GM18870 (cell line): ENCODE data around the gene KRT74.
"Not testable (repeated sequence)": the region's sequence is repeated elsewhere in the genome, so short reads cannot be mapped to it uniquely, and the experiment has no call there.

Experiments
- ATAC-seq: cut with Tn5 transposase; IDR thresholded peaks from one replicate; pipeline ENCODE4 v1.9.1; 2021; ENCODE audit warnings: moderate library complexity; ENCODE audit not compliant: unreplicated experiment

The KRT74 gene

DNA sequence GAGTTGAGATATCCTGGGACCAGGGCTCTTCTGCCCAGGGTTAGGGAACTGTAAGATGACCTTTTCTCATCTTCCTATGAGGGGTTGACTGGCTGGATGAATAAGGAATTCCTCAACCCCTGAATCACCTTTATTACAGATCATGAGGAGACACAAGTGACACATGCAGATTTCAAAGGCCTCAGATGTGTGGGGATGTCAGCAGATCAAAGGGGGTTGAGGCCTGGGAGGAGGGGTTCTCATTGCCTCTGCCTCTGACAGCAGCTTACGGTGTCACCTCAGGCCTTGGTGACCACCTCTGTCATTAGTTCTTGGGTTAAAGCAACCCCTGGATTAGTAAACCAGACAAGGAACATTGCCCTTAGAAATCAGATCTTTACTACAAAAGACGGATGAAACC is 29.7 kb upstream of the KRT74 start:
- ATAC-seq: no peak

DNA sequence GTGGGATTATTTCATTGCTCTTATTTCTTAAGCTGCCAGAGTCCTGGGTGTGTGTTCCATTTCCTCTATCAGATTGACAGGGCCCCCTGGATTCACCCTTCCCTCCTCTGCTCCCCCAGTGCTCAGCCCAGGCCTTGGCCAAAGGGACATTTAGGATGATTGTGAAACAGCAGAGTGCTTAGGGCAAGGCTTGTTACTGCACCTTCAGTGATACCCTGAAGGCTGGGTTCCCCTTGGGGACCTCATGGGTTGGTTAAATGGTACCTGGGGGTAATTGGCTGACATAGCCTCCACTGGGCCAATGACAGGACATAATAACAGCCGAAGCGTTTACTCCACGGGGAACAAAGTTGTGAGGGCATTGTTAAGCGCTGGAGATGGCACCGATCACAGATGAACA is 28.9 kb upstream of the KRT74 start:
- no peak for ATAC-seq

DNA sequence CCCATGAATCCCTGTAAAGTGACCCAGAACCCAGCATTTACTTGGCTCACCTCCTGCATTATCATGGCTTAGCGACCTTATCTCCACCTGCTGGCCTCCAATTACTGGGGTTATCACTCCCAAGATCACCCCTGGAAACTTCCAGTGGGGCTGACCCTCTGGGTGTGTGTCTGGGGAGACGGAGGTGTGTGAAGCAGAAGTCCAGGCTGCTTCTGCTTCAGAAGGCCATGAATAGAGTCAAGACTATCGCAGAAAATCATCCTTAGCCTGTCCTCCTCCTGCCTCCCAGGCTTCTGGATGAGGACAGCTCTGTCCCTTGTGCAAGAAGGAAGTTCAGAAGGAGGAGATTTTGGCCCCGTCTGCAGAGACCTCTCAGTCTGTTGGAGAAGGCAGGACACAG is 28.0 kb upstream of the KRT74 start:
- no peak for ATAC-seq

DNA sequence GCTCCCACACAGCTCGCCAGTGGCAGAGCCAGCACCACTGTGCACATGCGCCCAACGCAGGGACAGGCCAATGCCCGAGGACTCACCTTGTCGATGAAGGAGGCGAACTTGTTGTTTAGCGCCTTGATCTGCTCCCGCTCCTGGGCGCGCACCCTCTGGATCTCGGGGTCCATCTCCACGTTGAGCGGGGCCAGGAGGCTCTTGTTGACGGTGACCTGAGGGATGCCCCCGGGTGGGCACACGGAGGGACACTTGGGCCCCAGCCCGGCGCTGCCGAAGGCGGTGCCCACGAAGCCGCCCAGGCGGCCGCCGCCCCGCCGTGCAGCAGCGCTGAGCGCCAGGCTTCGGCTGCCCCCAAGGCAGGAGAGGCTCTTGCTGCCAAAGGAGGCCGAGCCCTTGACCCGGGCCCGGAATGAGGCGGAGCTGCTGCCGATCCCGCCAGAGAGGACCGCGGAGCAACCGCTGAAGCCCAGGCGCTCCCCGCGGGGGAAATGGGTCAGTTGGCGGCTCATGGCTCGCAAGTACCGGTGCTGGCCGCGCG is 27.4 kb upstream of the KRT74 start, which contains the start of gene KRT72:
KRT72 (minus strand) TSS at position 523 of the 541 bp plus-strand sequence; CDS start at position 512, 11 bp downstream.
- no peak for ATAC-seq

DNA sequence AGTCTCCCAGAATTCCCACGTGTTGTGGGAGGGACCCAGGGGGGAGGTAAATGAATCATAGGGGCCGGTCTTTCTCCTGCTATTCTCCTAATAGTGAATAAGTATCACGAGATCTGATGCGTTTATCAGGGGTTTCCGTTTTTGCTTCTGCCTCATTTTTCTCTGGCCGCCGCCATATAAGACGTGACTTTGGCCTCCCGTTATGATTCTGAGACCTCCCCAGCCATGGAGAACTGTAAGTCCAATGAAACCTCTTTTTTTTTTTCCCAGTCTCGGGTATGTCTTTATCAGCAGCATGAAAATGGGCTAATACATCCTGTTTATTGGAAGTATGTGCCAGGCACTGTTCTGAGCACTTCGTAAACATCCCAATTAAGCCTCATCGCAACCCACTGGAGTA is 26.8 kb upstream of the KRT74 start:
- ATAC-seq: no peak

DNA sequence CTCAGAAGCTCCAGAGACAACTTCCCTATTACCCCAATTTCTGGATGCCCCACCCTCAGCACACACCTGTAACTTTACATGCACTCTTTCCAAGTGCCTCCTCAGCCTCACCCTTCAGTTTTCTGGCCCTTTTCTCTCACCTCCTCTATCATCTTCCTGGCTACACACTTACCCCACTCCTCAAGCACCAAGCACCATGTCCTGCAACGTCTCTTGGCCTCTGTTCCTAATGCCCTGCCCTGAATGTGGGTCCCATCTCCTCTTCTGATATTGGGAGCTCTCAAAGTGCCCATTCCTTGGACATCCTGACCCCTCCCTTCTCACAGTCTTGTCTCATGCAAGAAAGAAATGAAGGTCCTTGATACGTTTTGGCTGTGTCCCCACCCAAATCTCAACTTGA is 26.4 kb upstream of the KRT74 start:
- ATAC-seq: no peak

DNA sequence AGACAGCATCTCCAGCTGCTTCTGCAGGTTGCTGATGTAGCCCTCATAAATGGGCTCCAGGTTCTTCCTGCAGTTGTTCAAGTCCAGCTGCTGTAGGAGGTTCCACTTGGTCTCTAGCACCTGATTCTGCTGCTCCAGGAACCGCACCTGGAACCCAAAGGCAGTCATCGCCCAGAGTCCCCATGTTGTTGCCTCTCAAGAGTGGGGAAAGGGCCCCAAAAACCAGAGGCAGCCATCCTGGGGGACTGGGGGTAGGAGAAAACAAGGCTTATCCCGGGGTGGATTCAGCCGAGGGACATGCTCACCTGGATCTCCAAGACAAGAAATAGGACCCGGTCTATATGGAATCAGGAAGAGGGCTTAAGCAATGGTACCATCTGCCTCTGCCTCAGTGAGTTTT is 25.3 kb upstream of the KRT74 start:
- no peak for ATAC-seq

DNA sequence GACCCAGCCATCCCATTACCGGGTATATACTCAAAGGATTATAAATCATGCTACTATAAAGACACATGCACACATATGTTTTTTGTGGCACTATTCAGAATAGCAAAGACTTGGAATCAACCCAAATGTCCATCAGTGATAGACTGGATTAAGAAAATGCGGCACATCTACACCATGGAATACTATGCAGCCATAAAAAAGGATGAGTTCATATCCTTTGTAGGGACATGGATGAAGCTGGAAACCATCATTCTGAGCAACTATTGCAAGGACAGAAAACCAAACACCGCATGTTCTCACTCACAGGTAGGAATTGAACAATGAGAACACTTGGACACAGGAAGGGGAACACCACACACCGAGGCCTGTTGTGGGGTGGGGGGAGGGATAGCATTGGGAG is 20.6 kb upstream of the KRT74 start:
- ATAC-seq: not testable (repeated sequence)

DNA sequence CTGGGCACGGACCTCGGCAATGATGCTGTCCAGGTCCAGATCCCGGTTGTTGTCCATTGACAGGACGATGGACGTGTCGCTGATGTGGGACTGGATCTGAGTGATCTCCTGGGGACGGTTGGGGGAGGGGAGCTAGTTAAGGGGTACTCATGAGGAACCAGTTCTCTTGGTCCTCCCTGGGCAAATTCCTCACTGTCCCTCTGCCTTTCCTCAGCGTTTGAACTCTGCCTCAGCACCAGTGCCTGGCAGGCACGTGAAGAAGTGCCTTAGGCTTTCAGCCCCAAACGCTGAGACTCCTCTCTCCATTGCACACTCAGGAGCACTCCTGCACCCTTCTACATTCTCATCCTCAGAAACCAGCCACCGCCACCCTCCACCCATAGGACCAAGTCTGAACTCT is 17.9 kb upstream of the KRT74 start:
- ATAC-seq: no peak

DNA sequence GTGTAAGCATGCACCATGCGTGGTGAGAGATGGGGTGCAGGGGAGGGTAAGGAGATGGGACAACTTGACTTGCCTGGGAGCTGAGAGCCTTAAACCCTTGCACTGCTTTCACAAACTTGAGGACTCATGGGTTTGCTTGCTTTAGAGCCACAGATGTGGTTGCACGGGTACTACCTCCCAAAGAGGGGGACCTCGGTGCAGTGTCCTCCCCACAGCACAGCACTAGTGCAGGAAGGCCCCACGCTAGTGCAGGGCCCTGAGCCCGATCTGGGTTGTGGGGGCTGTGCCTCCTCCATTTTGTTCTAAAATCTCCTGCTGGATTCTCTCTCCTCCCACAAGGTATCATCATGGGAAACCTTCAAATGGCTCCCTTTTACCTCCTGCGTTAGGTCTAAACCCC is 16.4 kb upstream of the KRT74 start:
- no peak for ATAC-seq

DNA sequence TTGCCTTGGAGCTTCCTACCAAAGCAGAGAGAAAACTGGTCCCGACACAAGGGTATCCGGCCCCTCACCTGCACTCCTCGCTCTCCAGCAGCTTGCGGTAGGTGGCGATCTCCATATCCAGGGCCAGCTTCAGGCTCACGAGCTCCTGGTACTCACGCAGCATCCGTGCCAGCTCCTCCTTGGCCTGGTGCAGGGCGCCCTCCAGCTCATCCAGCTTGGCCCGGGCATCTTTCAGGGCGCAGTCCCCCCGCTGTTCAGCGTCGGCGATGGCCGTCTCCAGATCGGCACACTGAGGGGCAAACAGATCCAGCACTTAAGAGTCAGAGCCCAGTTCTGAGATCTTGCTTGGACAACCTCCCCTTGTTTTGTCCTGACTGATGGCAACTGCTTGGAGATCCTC is 13.9 kb upstream of the KRT74 start:
- no peak for ATAC-seq

DNA sequence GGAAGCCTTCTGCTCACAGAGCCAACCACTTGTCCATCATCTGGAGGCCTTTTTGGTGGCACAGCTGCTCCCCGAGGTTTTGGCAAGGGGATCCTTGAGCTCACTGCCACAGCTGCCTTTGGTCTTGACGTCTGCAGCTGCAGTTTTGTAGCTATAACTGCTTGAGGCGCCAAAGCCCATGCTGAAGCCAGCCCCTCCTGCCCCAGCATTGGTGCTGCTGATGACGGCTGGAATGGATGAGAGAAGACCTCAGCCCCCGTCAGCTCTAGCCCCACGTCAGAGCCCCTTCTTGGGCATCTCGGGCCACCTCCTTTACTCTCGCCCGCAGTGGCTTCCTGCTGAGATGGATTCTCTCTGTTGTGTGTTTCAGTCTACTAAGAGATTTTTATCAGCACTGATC is 12.3 kb upstream of the KRT74 start:
- ATAC-seq: no peak

DNA sequence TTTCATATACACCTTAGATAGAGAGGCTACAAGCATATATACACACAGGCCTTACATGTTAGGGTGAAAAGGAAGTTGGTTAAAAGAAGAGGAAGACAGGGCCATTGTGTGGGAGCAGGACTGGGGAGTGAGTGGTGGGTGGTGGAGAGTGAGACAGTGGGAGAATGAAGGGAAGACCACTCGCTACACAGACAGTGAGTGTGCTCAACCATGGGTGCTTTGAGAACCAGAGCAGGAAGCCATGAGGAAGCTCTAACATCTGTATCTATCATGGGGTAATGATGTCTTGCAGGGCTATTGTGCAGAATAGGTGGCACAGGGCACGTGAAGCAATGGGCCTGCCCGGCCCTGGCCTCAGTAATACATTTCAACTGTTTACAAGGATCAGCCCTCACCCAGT is 11.4 kb upstream of the KRT74 start:
- no peak for ATAC-seq

DNA sequence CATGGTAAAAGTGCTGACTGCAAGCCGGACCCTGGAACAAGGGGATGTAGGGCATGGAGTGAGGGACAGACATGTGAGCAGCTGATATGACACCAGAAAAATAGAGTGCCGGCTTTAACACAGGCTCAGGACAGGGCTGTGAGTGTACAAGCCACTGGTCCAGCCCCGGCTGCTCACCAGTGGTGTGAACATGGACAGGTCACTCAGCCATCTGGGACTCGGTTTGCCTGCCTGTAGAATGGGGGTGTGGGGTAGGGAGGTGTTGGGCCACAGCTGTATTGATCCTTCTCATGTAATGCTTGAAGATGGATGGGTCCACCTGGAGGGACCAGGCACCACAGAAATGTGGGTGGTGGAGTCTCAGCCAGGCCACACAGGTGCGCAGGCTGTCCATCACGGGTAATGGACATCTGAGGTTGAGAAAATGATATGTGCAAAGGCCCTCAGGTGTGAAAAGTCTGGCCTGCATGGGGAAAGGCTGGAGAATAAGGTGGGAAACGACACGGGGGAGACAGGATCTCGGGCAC is 10.6 kb upstream of the KRT74 start:
- ATAC-seq: no peak

DNA sequence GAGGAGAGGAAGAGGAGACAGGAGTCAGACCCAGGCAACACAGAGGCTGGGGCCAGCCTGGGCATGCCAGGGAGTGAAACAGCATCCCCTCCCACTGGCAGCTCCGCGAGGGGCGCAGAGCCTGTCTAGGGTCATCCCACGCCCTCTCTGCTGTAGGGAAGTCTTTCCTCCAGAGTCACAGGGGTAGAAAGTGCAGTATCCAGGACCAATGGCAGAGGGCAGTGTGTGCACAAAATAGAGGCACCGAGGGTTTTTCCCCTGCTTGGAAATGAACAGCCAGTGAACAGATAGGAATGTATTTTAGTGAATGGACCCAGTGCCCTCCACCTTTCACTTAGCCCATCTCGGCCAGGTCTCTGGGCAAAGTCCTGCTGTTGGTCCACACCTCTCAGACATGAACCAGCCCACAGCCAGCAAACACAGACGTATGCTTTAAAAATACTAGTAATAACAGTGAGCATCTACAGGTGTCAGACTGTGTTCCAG is 9.4 kb upstream of the KRT74 start:
- ATAC-seq: no peak

DNA sequence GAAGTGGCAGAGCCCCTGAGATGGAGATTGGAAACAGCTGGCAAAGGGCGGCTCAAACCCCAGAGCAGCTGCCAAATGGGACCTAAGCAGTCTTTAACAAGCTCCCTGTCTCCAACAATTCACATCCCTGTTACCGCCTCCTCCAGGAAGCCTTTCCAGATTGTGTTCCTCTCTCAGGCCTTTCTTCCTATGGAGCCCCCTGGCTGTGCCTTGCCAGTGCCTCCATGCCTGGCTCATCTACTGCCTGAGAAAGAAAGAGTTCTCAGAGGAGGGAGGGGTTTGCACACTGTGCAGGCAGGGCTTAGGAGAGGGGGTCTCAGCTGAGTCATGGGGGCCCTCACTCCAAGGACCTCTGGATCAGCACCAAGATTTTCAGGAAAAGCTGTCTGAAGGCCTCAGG is 8.8 kb upstream of the KRT74 start:
- no peak for ATAC-seq

DNA sequence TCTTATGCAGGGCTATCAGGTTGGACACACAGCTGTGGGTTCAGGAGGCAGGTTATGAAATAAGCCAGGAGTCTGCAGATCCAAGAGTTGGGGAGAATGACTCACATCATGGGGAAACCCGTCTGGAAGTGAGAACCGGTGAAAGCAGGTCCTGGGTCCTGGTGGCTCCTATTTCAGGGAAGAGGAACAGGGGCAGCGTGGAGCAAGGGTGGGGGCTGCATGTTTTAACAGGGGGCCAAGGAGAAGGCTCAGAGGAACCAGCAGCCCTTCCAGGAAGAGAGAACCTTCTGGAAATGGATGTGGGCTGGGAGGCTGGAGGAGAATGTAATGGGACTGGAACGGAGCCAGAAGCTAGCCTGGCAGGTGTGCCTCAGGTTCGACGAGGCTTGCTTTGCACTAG is 7.8 kb upstream of the KRT74 start:
- no peak for ATAC-seq

DNA sequence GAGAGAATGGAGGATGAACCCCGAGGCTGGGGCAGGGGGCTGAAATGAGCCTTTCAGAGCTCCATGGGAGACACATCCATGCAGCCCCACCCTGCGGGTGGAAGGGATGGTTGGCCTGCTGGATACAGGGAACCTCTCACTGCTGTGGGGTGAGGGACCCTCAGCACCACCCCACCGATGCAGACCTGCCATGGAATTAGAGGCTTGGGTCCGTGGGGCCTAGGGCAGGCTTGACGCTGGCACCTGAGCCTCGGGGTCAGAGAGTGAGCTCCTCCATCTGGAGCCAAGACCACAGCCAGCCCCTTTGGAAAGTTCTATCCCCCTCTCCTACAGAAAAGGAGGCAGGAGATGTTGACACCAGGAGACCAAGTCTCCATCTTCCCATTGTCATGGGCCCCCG is 7.4 kb upstream of the KRT74 start:
- no peak for ATAC-seq

DNA sequence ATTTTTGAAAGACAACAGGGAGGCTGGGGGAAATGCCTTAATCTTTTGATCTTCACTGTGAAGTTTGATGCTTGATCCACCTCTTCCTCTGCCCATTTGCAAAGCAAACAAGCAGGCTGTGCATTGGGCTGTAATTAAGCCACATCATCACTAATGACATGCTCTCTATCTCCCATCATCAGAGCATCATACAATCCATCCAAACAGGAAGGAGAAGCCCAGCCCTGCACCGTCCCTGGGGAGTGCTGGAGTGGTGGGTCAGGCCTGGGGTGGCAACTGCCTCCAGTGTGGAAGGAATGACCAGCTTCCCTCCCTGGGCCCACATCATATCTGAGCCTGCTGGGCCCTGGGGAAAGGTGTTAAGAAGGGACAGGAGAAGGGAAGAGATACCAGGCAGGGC is 6.9 kb upstream of the KRT74 start:
- ATAC-seq: no peak

DNA sequence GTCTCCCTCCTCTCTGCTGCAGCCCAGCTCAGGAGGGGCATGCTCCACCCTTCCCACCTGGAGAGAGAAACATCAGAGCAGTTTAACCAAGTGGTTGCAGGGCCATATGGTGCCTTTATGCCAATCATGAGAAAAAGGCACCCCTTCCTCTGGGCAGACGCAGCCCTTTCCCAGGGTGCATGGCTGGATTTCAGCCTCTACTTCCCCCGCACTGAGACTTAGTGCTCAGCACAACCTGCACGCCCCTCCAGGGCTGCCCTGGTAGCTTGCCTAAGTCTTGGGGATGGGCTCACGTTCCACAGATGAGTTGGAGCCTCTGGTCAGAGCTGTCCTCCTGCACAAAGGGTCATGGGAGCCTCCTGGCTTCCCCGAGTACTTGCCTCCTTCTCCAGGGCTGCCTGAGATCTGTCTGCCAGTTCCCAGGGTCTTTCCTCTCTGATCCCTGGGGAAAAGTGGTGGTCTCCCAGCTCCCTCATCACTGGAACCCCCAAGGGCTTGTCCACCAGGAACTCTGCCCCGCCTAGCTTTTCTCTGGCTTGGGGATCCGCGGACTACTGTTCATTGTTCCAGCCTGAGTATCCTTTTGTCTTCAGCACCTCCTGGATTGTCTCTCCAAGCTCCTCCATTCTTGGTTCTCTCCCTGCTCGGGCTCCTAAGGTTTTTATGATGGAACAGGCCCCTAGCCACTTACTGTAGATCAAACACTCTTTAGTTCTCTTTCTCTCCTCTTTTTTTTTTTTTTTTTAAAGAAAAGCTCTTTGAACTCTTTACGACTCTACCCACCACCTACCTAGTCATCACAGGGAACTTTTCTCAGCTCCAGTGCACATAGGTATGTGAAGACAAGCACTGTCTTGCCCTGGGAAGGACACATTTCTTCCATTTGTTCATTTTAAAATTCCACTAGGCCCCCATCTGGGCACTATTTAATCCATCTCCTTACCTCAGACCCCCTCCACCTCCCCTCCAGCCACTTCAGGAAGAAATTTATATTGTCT is 6.1 kb upstream of the KRT74 start:
- no peak for ATAC-seq

DNA sequence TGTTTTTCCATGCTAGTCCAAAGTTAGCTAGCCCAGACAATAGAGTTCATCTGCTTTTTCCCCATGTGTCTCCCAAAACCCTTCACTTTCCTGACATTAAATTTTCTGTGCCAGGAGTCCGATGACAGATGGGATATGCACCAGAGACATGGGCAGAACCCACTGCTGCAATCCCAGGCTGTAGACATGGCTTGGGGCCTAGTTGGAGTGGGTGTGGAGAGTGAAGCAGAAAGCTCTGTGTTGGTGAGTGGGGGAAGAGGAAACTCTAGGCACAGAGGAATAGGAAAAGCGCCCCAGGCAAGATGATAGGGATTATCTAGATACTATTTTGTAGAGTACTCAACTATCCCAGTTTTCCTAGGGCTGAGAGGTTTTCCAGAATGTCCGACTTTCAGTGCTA is 4.8 kb upstream of the KRT74 start:
- ATAC-seq: no peak

DNA sequence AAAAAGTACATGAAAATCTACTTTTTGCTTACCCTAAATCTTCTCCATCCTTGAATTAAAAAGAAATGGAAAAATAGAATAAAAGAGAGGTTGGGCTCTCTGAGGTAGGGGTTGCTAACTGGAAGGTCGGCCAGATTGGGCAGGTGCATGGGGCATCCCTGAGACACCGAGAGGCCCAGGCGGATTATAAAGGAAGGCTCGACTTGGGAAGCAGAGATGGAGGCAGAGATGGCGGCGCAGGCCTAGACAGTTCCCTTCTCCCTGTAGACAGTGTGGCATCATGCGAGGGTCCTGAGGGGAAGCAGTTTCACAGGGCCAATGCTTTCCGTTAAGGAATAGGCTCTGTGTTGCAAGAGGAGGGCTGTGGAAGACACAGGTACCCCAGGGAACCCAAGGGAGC is 3.7 kb upstream of the KRT74 start:
- no peak for ATAC-seq
